Lung (tissue), 12 donors: ENCODE results near the gene DCDC2. TPM values are rescaled to one million over a fixed set of nuclear protein-coding genes. Genes with fewer than 3 reads are reported as not detected.
A peak's percentile ranks its signal among the peaks of the same experiment; 100 is the strongest.

Experiments
- ATAC-seq: fragments of 200-7000 bp; cut with Tn5 transposase; one replicate; pipeline ENCODE4 v1.9.1; 2020; ENCODE audit warnings: moderate number of reproducible peaks; ENCODE audit not compliant: insufficient read depth, low FRiP score
- DNase-seq, 3 donors: peaks; one replicate each; pipeline ENCODE4 v3.0.0-alpha.2; 2013 to 2017
- H3K27ac ChIP-seq, 2 donors: one replicate each; pipeline ENCODE4 v1.5.1; 2013; ENCODE audit warnings: mild to moderate bottlenecking in 2 of 2, moderate library complexity in 2 of 2, control low read depth in 1 of 2, inconsistent platforms in 1 of 2, low read depth in 1 of 2, low read length in 1 of 2
- H3K27me3 ChIP-seq, 3 donors: one replicate each; pipeline ENCODE4 v1.5.1; 2013; ENCODE audit warnings: low read length in 2 of 3; ENCODE audit not compliant: control insufficient read depth in 3 of 3, insufficient read depth in 3 of 3
- H3K36me3 ChIP-seq, 4 donors: one replicate each; pipeline ENCODE4 v1.5.1; 2013; ENCODE audit warnings: low read length in 4 of 4, mild to moderate bottlenecking in 1 of 4, moderate library complexity in 1 of 4; ENCODE audit not compliant: control insufficient read depth in 4 of 4, insufficient read depth in 4 of 4
- H3K4me1 ChIP-seq, 5 donors: one replicate each; pipeline ENCODE4 v1.5.1; 2013; ENCODE audit warnings: low read length in 5 of 5, mild to moderate bottlenecking in 2 of 5, moderate library complexity in 1 of 5; ENCODE audit not compliant: control insufficient read depth in 5 of 5, insufficient read depth in 5 of 5
- H3K4me3 ChIP-seq: one replicate; pipeline ENCODE4 v1.5.1; 2013; ENCODE audit warnings: mild to moderate bottlenecking, control low read depth, moderate library complexity
- H3K9ac ChIP-seq, 2 donors: one replicate each; pipeline ENCODE4 v1.5.1; 2013; ENCODE audit warnings: low read length in 2 of 2, control low read depth in 1 of 2; ENCODE audit not compliant: insufficient read depth in 1 of 2
- H3K9me3 ChIP-seq, 4 donors: one replicate each; pipeline ENCODE4 v1.5.1; 2013; ENCODE audit warnings: low read length in 3 of 4, mild to moderate bottlenecking in 1 of 4, moderate library complexity in 1 of 4; ENCODE audit not compliant: control insufficient read depth in 4 of 4, insufficient read depth in 3 of 4
- WGBS, 2 donors: extraction: QIAGEN DNeasy Blood & Tissue Kit; methylation state at CpG; one replicate each; pipeline ENCODE4 v1.1.7; 2013; 5-methylcytosine and 5-hydroxymethylcytosine counted together
- polyA plus RNA-seq, 2 donors: library from polyadenylated mRNA; stranded (reverse); fragments of 200-250 nt; gene quantifications; one replicate each; pipeline ENCODE4 v1.2.1, GENCODE V29; 2013
- total RNA-seq, 2 donors: library from RNA; depleted of rRNA in 1 of 2; stranded (reverse); fragments of >200 nt in 1 of 2; gene quantifications; one replicate each; pipeline ENCODE4 v1.2.1, GENCODE V29; 2014 to 2021
- TF ChIP-seq, protein P1 (sequence below): IDR thresholded peaks from 2 replicates; pipeline ENCODE4 v1.5.1; 2012; ENCODE audit warnings: mild to moderate bottlenecking; ENCODE audit errors: control extremely low read depth, extremely low read depth
- donor health status: control.
- donor health status: control.
- donor health status: Bipolar disorder and iron deficiency.
- donor health status: healthy.
- donor health status: DM: yes; HTN: yes; CAD: no.

The DCDC2 gene
- total and polyA plus RNA-seq, 4 donors: 2.3 to 14.2 (median 6.2) TPM

DNA sequence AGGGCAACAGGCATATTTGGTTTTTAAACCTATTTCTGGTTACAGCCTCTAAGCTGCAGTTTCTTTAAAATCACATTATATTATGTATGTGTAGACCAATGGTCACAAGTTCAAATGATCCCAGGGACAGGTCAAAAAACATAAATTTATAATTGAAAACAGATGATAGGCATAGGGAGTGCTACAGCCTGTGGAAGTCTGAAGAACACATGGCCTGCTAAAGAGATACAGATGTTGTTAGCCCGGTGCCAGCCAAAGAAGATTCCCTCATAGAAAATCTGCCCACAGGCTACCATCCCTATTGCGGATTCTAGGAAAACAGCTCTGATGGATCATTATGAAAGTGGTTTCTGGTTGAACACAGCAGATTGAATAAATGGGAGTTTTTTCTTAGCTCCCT is 166.5 kb downstream of the DCDC2 start:
- DNase-seq (no peak), ATAC-seq (no peak)
- 47 to 48% methylated on average over 2 of the region's 2 CpGs for WGBS, 2 donors
- TF ChIP-seq, protein P1, sequence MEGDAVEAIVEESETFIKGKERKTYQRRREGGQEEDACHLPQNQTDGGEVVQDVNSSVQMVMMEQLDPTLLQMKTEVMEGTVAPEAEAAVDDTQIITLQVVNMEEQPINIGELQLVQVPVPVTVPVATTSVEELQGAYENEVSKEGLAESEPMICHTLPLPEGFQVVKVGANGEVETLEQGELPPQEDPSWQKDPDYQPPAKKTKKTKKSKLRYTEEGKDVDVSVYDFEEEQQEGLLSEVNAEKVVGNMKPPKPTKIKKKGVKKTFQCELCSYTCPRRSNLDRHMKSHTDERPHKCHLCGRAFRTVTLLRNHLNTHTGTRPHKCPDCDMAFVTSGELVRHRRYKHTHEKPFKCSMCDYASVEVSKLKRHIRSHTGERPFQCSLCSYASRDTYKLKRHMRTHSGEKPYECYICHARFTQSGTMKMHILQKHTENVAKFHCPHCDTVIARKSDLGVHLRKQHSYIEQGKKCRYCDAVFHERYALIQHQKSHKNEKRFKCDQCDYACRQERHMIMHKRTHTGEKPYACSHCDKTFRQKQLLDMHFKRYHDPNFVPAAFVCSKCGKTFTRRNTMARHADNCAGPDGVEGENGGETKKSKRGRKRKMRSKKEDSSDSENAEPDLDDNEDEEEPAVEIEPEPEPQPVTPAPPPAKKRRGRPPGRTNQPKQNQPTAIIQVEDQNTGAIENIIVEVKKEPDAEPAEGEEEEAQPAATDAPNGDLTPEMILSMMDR: no peak
- Histone ChIP-seq H3K9ac (no peak overlapping the region), H3K4me1 (no peaks in the 10 kb centered on the region), H3K36me3 (no peaks in the 10 kb centered on the region), H3K27me3 (peaks cover 0 to 8% (median 0%) of the 10 kb centered on the region in 3 donors), H3K9me3 (no peaks in the 10 kb centered on the region), H3K27ac (no peak overlapping the region), H3K4me3 (no peak overlapping the region)

DNA sequence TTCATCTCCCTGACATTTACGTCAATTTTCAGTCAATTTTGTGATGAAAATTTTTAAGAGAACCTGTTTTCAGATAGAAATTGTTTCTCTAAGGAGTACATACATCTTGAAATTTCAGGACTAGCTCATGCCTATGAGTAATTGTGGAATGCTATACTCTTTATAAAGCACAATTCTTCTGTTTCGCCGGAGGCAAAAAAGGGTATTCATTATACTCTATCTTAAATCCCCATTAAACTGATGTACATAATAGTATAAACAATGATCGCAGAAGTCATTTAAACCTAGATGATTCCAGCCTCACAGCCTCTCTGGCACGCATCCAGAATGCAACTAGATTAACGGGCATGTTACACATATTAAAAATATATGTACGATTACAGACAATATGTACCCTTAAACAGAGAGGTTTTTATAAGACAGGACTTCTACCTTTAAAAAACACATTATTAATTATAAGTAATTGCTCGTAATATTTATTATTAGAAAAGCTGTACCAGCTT is 169.2 kb downstream of the DCDC2 start:
- Histone ChIP-seq H3K4me1 (no peaks in the 10 kb centered on the region), H3K4me3 (no peak overlapping the region), H3K27me3 (peaks cover 0 to 10% (median 0%) of the 10 kb centered on the region in 3 donors), H3K9me3 (no peaks in the 10 kb centered on the region), H3K27ac (no peak overlapping the region), H3K9ac (no peak overlapping the region), H3K36me3 (no peaks in the 10 kb centered on the region)
- DNase-seq: peak in 2 of 3 donors; percentile 7 to 20
- TF ChIP-seq, protein P1: no peak
- 69 to 81% methylated on average over 8 of the region's 8 CpGs for WGBS, 2 donors
- no peak for ATAC-seq

DNA sequence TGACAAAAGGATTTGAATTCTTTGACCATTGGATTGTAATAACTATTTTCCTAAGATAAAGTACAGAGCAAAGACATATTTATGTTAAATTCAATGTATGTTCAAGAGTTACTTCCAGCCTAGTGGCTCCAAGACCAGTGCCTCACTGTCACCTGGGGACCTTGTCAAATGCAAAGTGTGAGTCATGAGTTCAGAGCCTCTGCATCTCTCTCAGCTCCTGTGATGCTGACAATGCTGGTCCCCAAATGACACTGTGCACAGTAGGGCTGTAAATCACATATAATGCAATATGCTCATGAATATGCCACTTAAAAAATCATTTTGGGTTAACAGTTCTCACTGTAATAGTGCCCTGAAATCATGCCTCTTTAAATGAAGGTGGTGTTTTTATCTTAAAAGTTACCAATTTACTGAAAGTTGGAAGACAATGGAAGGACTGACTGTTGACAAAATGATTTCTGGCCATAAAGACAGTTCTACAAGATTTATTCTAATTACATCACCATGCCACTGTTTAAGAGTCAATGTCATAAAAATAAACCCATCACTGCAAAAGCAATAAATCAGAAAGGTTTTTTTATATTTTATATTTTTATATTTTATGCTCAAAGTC is 169.8 kb downstream of the DCDC2 start:
- TF ChIP-seq, protein P1: no peak
- Histone ChIP-seq H3K9ac (no peak overlapping the region), H3K4me3 (no peak overlapping the region), H3K4me1 (no peaks in the 10 kb centered on the region), H3K27me3 (peaks cover 0 to 10% (median 0%) of the 10 kb centered on the region in 3 donors), H3K27ac (no peak overlapping the region), H3K36me3 (no peaks in the 10 kb centered on the region), H3K9me3 (no peaks in the 10 kb centered on the region)
- ATAC-seq: no peak
- no peak for DNase-seq

DNA sequence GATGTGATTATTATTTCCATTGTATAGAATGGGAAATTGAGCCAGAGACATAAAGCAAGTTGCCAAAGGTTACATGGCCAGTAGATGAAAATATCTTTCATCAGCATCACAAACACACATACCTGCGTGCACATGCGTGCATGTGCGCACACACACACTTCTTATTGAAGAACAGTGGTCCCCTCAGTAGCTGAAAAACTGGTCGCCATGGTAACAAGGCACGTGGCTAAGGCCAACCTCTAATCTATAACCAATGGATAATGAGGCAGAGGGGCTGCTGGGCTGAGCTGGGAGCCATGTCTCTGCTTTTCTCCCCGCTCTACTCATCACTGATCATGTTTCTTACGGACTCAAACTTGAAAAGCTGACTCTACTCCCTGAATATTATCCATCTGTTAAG is 171.5 kb downstream of the DCDC2 start:
- DNase-seq: no peak
- H3K27ac ChIP-seq: no peak overlapping the region
- TF ChIP-seq, protein P1: no peak
- WGBS, 2 donors: 89 to 91% methylated on average over 7 of the region's 7 CpGs
- H3K9ac ChIP-seq: no peak overlapping the region
- no peak overlapping the region for H3K4me3 ChIP-seq
- H3K4me1 ChIP-seq: no peaks in the 10 kb centered on the region
- ATAC-seq: no peak
- H3K9me3 ChIP-seq: no peaks in the 10 kb centered on the region
- H3K27me3 ChIP-seq: peaks cover 0 to 10% (median 0%) of the 10 kb centered on the region in 3 donors
- H3K36me3 ChIP-seq: no peaks in the 10 kb centered on the region
